ENCODE results near the gene ZNF274. TPM values are rescaled to one million over a fixed set of nuclear protein-coding genes. Genes with fewer than 3 reads are reported as not detected.

Gene ZNF274
- total RNA-seq, 1 donor from 2014 or later = 26.1 TPM

DNA sequence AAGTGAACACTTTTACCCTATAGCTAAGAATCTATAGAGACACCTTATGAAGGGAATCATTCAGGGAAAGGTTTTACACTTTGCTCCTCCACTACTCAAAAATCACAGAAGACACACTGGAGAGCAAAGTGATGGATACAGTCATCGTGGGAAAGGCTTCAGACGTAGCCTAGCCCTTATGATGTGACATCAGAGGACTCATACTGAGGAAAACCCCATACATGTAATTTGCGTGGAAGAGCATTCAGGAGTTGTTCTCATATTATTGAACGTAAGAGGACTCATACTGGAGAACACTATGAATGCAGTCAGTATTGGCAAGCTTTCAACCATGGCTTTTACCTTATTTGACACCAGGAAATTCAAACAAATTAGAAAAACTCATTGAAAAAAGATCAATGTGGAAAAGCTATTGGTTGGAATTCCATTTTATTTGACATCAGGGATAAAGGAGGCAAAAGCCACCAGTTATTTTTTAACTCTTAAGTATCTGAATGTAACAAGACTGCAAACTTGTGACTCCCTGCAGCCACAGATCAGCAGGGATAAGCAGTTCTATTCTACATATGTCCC is 16.1 kb upstream of the ZNF274 start:
- Mint-ChIP-seq H3K27me3 (no peaks in the 10 kb centered on the region), H3K4me1 (ENCODE audit: low read depth) (no peaks in the 10 kb centered on the region), H3K4me3 (ENCODE audit: low read depth) (no peak overlapping the region), H3K27ac (no peak overlapping the region), H3K36me3 (ENCODE audit: insufficient read depth) (peaks cover 10% of the 10 kb centered on the region), H3K9me3 (ENCODE audit: low read depth) (peaks cover 27% of the 10 kb centered on the region)
- no peak for DNase-seq (ENCODE audit: low spot score, unreplicated experiment)
- TF ChIP-seq, protein P1, sequence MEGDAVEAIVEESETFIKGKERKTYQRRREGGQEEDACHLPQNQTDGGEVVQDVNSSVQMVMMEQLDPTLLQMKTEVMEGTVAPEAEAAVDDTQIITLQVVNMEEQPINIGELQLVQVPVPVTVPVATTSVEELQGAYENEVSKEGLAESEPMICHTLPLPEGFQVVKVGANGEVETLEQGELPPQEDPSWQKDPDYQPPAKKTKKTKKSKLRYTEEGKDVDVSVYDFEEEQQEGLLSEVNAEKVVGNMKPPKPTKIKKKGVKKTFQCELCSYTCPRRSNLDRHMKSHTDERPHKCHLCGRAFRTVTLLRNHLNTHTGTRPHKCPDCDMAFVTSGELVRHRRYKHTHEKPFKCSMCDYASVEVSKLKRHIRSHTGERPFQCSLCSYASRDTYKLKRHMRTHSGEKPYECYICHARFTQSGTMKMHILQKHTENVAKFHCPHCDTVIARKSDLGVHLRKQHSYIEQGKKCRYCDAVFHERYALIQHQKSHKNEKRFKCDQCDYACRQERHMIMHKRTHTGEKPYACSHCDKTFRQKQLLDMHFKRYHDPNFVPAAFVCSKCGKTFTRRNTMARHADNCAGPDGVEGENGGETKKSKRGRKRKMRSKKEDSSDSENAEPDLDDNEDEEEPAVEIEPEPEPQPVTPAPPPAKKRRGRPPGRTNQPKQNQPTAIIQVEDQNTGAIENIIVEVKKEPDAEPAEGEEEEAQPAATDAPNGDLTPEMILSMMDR (IDR thresholded peaks at IDR 0.05; ENCODE audit: unreplicated experiment) = no peak

DNA sequence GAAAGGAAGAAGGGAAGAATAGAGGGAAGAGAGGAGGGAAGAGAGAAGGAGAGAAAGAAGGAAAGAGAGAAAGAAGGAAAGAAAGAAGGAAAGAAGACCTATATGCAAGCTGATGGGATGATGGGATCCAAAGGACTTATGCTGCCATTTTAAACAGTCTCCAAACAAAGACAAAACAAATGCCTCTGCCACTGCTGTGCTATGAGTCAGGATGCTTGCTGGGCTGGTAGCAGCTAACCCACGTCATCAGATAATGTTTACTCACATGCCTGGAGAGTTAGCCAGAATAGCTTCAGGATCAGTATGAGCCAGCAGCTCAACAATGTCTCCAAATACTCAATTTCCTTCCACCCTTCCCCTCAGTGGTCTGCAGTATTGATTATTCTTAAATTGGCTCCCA is 12.0 kb upstream of the ZNF274 start:
- Mint-ChIP-seq H3K9me3 (ENCODE audit: low read depth) (peaks cover 26% of the 10 kb centered on the region), H3K4me1 (ENCODE audit: low read depth) (no peaks in the 10 kb centered on the region), H3K27me3 (no peaks in the 10 kb centered on the region), H3K36me3 (ENCODE audit: insufficient read depth) (peaks cover 5% of the 10 kb centered on the region), H3K27ac (no peak overlapping the region), H3K4me3 (ENCODE audit: low read depth) (no peak overlapping the region)
- TF ChIP-seq, protein P1 (IDR thresholded peaks at IDR 0.05; ENCODE audit: unreplicated experiment) = no peak
- no peak for DNase-seq (ENCODE audit: low spot score, unreplicated experiment)

DNA sequence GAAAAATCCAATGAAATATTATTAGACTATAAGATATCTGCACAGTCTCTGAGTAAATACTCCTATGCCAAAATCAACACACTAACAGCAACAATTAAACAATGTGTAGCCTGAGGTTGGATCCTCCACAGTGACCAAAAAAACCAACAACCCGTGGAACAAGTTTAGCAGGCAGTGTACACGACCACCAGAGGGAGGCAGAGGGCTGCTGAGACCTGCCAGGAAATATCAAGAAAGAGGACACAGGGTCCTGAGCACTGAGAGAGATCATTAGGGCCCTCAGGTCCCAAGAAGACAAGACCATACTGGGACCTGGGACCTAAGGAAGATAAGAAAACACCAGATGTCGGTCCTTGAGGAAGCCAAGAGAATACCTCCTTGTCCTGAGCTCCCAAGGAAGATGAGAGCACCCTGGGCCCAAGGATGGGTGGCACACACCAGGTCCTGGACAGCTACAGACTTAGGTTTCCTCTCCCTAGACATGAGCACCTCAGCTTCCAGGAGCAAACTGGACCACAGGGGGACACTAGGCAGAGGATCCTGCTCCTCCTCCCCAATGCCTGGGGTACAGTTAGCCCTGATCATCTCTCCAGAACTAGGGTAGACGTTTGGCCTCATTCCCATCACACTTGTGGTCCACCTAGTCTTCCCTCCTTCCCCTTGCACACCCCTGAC is 822 bp upstream of the ZNF274 start:
- TF ChIP-seq, protein P1 (IDR thresholded peaks at IDR 0.05; ENCODE audit: unreplicated experiment) = peak; percentile 34
- Mint-ChIP-seq H3K4me3 (ENCODE audit: low read depth) (peak overlapping the region; percentile 95), H3K36me3 (ENCODE audit: insufficient read depth) (peaks cover 58% of the 10 kb centered on the region), H3K4me1 (ENCODE audit: low read depth) (no peaks in the 10 kb centered on the region), H3K9me3 (ENCODE audit: low read depth) (peaks cover 36% of the 10 kb centered on the region), H3K27me3 (no peaks in the 10 kb centered on the region), H3K27ac (peak overlapping the region; percentile 100)
- no peak for DNase-seq (ENCODE audit: low spot score, unreplicated experiment)

DNA sequence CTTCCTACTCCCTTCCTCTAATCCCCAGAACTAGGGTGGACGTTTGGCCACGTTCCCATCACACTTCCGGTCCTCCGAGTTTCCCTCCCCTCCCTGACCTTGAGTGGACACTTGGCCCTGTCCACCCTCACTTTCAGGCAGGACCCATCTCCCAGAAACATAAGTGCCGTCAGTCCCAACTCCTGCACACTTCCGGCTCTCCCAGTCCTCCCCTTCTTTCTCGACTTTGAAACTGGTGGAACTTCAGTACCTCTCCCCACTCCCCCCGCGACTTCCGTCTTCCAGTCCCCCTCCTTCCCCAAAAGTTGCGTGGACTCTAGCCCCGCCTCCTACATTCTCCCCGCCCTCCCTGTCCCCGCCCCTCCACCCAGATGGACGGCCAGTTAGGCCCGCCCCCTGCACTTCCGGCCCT is 278 bp upstream of the ZNF274 start:
- Mint-ChIP-seq H3K27ac (peak overlapping the region; percentile 100), H3K4me3 (ENCODE audit: low read depth) (peak overlapping the region; percentile 95), H3K36me3 (ENCODE audit: insufficient read depth) (peaks cover 58% of the 10 kb centered on the region), H3K4me1 (ENCODE audit: low read depth) (no peaks in the 10 kb centered on the region), H3K27me3 (no peaks in the 10 kb centered on the region), H3K9me3 (ENCODE audit: low read depth) (peaks cover 32% of the 10 kb centered on the region)
- TF ChIP-seq, protein P1 (IDR thresholded peaks at IDR 0.05; ENCODE audit: unreplicated experiment) = no peak
- no peak for DNase-seq (ENCODE audit: low spot score, unreplicated experiment)

DNA sequence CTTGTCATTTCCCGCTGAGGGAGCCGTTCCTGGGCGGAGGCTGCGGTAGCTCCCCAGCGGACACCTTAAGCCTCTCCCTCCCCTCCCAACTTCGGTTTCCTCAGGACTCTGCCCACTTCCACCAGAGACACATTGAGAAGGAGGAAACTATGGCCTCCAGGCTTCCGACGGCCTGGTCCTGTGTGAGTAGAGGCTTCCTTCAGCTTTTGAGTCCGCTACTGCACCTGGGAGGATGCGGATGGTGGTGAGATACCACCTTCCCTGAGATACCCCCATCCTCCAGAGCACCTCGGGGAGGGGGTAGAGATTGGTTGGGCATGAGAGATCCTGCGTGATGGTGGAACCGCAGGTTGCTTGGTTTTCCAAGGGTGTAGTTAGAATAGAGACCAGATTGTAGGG is 955 bp downstream of the ZNF274 start:
- TF ChIP-seq, protein P1 (IDR thresholded peaks at IDR 0.05; ENCODE audit: unreplicated experiment) = no peak
- peaks cover 28% of the 10 kb centered on the region for H3K9me3 Mint-ChIP-seq (ENCODE audit: low read depth)
- peak overlapping the region; percentile 100 for H3K27ac Mint-ChIP-seq
- peaks cover 60% of the 10 kb centered on the region for H3K36me3 Mint-ChIP-seq (ENCODE audit: insufficient read depth)
- peak; percentile 11 for DNase-seq (ENCODE audit: low spot score, unreplicated experiment)
- H3K27me3 Mint-ChIP-seq = no peaks in the 10 kb centered on the region
- no peaks in the 10 kb centered on the region for H3K4me1 Mint-ChIP-seq (ENCODE audit: low read depth)
- peak overlapping the region; percentile 95 for H3K4me3 Mint-ChIP-seq (ENCODE audit: low read depth)
